ENCODE data around the gene TRMT11.
"Not testable (repeated sequence)": the region's sequence is repeated elsewhere in the genome, so short reads cannot be mapped to it uniquely, and the experiment has no call there.

TRMT11 gene

DNA sequence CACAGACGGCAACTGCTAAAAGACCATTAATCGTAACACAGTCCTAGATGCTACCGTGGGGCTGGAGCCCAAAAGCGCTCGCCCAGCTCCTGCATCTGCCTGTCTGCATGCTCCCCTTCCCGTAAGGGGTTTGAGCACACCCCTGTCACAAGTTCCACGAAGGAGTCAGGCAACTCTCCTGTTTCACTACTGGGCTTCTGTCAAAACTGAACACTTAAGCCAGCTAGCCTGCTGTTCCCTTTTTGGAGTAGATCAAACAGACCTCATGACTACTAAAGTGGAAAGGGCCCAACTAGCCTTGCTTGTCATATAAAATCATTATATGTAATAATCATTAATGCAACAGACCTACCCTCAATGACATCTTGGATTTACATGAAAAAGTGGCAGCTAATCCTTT is 61.3 kb downstream of the TRMT11 start:
- no peak for DNase-seq (ENCODE audit: low spot score)

GRCh38 chr6:126048635-126049034 is 62.3 kb downstream of the TRMT11 start:
- DNase-seq (ENCODE audit: low spot score), result no peak

DNA sequence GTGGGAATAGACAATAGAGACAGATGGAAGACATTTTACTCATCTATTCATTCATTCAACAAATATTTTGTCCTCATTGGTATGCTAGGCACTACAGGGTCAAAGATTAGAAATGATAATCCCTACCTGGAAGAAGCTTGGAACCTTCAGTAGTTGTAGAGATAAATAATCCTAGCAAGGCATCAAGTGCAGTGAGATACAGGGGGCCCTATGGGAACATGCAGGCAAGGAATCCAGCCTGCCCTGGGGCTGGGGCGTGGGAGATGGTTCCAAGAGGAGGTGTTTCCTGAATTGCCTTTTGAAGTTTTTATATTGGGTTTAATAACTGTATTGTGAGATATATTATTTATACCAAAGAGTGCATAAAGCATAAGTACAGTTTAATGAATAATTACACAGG is 64.5 kb downstream of the TRMT11 start:
- DNase-seq (ENCODE audit: low spot score), result no peak

DNA sequence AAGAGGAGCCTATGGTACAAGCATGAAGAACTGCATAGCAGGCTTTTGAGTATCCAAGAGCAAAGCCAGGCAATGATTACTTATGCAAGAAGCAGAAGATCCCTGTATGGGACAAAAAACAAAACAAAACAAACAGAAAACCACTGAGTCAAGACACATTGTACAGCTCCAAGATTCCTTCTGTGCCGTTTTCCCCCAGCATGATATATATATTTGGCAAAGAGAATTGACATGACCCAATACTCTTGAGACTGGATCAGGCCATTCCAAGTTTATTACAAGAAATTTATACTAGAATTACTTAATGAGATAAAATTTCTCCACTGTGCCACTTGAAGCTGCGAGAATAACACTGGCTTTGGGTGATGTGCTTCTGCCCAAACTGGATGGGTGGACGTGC is 65.5 kb downstream of the TRMT11 start:
- DNase-seq (ENCODE audit: low spot score), result no peak

GRCh38 chr6:126052485-126052884 is 66.1 kb downstream of the TRMT11 start:
- no peak for DNase-seq (ENCODE audit: low spot score)

GRCh38 chr6:126054258-126054702 is 67.9 kb downstream of the TRMT11 start:
- DNase-seq (ENCODE audit: low spot score), result no peak

DNA sequence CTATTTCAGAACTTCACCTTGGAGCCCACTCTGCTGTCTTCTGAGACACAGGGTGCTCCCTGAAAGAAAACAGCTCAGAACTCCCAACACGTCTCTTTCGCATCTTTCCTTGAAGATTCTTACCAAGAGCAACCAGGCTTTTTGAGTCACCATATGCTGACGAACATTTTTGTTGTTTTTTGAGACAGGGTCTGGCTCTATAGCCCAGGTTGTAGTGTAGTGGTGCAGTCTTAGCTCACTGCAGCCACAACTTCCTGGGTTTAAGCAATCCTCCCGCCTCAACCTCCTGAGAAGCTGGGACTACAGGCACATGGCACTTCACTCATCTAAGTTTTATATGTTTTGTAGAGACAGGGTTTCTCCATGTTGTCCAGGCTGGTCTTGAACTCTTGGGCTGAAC is 68.5 kb downstream of the TRMT11 start:
- DNase-seq (ENCODE audit: low spot score), result no peak

- DNase-seq (ENCODE audit: low spot score), result no peak
These were observed 69.1 kb downstream of the TRMT11 start for GRCh38 chr6:126055449-126055848.

GRCh38 chr6:126056355-126057004 is 70.1 kb downstream of the TRMT11 start:
- no peak for DNase-seq (ENCODE audit: low spot score)

GRCh38 chr6:126058085-126058484 is 71.7 kb downstream of the TRMT11 start:
- DNase-seq (ENCODE audit: low spot score), result not testable (repeated sequence)

DNA sequence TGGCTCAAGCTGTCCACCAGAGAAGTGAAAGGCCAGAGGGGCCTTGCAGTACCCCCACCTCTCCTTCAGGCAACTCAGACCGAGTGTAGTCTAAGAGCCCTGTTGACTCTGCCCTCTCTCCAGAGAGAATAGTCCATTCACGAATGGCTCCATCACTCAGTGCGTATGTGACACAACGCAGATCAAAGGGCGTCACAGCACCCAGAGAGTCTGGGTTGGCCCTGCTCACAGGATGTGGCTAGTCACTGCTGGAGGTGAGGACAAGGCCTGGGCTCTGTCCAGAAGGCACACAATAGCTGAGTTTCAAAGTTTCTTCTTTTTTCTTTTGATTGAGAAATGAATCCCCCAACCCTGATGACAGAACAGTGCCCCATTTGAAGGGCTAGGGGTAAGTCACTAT is 74.1 kb downstream of the TRMT11 start:
- DNase-seq (ENCODE audit: low spot score), result no peak

DNA sequence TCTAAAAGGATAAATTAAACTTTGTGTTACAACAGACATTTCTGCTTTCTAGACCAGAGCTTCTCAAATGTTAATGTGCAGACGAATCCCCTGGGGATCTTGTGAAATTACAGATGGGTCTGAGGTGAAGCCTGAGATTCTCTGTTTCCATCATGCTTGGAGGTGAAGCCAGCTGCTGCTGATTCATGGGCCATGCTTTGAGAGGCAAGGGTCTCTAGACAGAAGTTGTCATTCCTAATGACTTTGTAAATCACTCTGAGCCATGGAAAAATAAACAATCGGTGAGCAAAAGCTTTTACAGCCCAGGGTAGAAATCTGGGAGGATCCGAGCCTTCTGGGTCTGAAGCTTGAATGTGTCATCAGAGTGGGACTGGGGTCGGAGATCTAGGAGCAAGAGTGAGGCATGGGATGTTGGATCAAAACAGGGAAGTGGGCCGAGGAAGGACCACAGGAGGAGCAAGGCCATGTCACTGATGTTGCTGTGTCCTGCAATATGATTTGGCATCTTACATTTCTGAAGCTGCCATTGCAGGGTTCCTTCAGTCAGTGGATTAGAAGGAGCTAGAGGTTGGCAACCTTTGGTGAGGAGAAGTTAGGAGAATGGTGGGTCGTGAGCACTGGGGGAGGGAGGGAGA is 77.3 kb downstream of the TRMT11 start:
- DNase-seq (ENCODE audit: low spot score), result no peak

DNA sequence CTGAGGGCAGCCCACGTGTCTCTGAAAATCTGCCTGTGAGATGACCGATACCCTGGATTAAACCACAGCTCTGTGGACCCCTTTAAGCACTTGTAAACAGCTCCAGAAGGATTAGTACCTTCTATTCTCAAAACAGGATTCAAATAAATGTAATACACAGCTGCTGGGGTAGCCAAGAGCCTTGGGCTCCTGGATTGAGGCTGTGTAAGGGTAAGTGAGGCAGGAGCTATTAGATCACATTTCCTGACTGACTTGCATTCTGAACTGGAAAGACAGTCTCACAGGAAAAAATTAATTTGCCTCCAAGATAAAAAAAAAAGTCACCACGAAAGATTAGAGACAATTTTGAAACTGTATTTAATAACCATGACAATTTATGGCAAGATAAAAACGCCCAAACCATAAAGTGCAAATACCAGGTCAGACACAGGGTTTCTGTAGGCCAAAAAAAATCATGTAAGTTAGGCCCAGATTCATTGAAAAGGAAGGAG is 78.0 kb downstream of the TRMT11 start:
- DNase-seq (ENCODE audit: low spot score), result no peak

- no peak for DNase-seq (ENCODE audit: low spot score)
These were observed 78.5 kb downstream of the TRMT11 start for GRCh38 chr6:126064748-126065401.

- no peak for DNase-seq (ENCODE audit: low spot score)
These were observed 80.0 kb downstream of the TRMT11 start for GRCh38 chr6:126066053-126067048.

DNA sequence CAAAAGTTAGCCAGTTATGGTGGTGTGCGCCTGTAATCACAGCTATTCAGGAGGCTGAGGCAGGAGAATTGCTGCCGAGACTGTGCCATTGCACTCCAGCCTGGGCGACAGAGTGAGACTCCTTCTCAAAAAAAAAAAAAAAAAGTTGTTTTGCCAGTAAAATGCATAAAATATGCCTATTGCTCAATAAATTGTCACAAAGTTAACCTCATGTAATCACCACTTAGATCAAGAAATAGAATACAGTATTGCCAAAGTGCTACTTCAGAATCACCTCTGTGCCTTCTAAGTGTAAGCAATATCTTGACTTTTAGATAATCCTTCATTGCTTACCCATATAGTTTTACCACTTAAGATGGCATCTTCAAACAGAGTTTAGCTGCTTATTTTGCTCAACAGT is 80.7 kb downstream of the TRMT11 start:
- DNase-seq (ENCODE audit: low spot score), result no peak

- no peak for DNase-seq (ENCODE audit: low spot score)
These were observed 83.1 kb downstream of the TRMT11 start for GRCh38 chr6:126069449-126069848.

- DNase-seq (ENCODE audit: low spot score), result no peak
These were observed 84.8 kb downstream of the TRMT11 start for GRCh38 chr6:126071000-126071647.

GRCh38 chr6:126072172-126072571 is 85.8 kb downstream of the TRMT11 start:
- DNase-seq (ENCODE audit: low spot score), result no peak

DNA sequence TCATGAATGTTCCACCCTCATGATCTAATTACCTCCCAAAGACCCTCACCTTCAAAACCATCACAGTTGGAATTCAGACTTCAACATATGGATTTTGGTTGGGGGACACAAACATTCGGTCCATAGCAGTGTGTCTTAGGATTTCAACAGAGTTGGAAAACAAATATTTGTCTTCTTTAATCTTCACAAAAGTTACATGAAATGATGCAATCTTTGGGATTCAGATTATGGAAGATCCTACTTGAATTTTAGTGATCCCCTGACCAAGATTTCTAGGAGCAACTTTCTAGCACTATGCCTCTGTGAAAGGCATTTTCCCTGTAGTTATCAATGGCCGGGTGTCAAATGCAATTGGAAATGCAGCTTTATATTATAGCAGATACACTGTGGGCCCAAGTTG is 86.5 kb downstream of the TRMT11 start:
- no peak for DNase-seq (ENCODE audit: low spot score)

DNA sequence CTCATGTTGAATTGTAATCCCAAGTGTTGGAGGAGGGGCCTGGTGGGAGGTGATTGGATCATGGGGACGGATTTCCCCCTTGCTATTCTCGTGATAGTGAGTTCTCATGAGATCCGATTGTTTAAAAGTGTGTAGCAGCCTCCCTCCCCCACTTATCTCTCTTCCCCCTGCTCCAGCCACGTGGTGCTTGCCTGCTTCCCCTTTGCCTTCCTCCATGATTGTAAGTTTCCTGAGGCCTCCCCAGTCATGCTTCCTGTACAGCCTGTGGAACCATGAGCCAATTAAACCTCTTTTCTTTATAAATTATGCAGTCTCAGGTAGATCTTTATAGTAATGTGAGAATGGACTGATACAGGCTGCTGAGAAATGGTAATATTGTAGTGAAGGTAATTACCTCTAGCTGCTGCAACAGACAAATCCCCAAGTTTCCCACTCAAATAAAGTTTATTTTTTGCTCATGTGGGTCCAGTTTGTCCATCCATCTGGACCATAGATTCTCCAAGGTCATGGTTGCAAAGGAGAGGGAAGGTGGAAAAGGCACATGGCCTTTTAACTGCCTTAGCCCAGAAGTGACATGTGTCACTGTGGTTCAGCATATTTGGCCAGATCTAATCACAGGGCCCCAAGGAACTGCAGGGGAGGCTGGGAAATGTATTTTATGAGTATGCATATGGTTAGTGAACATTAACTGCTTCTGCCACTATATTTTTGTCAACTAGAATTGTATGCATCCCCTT is 89.2 kb downstream of the TRMT11 start:
- DNase-seq (ENCODE audit: low spot score), result no peak

All from iPS-NIHi11 (cell line).